HG03103 (cell line): ENCODE results near the gene LCN9.
"Not testable (repeated sequence)": the region's sequence is repeated elsewhere in the genome, so short reads cannot be mapped to it uniquely, and the experiment has no call there.

Experiments
- ATAC-seq: cut with Tn5 transposase; IDR thresholded peaks from one replicate; pipeline ENCODE4 v1.9.1; 2021; ENCODE audit warnings: low read depth; ENCODE audit not compliant: unreplicated experiment

The LCN9 gene

DNA sequence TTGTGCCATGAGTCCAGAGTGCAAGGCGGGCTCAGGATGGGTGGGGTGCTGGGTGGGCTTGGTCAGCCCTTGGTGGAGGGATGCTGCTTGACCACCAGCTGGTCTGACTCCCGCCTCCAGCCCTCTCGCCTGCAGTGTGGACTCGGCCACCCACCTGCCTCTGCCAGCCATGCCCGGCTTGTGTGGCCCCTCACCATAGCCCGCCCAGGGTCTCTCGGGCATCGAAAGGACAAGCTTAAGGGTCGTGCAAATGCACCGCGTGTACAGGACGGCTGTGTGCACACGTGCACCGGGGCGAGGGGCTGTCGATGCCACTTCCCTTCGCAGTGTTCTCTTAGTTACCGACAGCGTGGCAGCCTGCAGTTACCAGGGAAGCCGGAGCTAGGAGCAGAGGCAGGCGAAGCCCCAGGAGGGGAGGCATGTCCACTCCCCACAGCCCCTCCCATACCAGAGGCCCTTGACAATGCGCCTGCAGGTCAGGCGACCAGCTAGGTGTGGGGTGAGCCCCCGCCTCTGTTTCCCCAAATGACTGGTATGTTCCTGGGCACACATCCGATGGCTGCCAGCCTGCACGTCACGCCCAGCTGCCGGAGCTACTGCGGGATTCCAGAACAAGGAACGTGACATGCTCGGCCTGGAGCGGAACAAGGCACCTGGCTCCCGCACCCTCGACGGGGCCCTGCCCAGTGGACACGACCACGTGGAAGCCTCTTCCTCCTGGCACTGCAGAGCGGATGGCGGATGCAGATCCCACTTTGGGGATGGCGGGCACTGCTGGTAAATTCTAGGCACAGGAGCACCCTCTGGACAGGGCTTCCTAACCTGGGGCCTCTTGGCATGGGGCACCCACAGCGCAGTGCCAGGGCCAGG is 7.8 kb downstream of the LCN9 start:
- ATAC-seq = no peak

DNA sequence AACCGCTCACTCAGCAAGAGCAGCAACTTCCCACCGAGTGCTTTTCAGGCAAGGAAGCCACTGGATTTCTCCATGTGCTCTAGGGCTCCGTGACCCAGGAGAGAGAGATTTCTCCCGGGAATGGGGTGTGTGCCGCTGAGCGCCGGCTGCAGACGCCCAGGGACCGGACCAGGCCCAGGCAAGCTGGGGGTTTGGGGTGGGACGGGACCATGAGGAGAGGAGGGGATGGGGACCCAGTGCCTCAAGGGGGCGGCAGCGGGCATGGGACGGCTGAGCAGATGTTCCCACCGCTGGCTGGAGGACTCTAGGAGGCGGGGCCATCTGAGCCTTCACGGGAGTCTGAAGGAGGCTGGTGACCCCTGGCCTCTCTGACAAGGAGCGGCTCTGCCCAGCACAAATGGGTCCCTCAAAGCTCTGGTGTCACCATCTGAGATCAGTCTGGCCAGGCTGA is 8.5 kb downstream of the LCN9 start:
- no peak for ATAC-seq

DNA sequence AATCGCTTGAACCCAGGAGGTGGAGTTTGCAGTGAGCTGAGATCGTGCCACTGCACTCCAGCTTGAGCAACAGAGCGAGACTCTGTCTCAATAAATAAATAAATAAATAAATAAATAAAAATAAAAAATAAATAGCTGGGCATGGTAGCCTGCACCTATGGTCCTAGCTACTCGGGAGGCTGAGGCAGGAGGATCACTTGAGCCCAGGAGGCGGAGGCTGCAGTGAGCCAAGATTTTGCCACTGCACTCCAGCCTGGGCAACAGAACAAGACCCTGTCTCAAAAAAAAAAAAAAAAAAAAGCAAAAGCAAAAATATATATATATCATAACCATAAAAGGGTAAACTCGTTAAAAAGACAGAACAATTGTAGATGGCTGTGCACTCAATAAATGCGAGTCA is 9.7 kb downstream of the LCN9 start:
- not testable (repeated sequence) for ATAC-seq

DNA sequence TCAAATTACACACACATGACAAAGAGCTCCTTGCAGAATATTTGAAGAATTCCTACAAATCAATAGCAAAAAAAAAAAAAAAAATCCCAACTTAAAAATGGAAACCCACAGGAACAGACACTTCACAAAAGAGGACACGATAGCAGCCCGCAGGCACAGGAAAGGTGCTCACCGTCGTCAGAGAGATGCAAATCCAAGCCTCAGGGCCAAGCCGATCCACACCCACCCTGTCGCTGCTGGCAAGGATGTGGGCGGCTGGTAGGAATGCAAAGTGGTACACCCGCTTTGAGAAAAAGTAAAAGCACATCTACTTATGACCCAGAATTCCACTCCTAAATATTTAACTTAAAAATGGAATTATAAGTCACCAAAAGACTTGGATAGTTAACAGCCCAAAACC is 10.8 kb downstream of the LCN9 start:
- no peak for ATAC-seq

DNA sequence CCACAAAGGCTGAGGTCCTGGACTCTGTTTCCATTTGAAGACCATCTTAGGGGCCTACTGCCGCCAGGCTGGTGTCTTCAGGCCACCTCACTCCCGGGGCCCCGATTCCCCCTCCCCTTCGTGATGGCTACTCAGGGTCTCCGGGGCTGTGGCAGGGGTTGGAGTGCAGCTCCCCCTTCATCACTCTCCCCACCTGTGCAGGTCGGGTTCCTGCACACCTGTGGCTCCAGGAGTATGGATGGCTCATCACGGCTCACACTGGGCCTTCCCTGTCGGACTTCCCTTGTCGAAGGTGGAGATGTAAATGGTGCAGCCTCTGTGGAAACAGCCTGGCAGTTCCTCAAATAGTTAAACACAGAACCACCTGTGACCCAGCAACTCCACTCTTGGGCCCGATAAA is 11.9 kb downstream of the LCN9 start:
- no peak for ATAC-seq

DNA sequence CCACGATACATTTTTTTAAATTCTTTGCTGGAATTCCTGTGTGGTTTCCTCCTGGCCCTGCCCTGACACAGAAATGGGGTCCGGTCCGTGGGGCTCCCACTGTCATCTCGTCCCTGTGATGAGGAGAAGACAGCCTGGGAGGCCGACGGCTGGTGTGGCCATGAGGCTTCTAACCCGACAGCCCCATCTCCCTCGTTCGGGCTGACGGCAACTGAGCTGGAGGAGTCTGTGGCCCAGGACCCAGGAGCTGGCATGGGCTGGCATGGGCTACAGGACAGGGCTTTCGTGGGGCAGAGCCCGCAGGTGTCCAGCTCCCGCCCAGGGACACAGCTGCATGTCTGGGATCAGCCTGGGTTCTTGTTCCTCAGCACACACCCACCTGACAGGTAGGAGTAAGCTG is 13.8 kb downstream of the LCN9 start:
- ATAC-seq = no peak

DNA sequence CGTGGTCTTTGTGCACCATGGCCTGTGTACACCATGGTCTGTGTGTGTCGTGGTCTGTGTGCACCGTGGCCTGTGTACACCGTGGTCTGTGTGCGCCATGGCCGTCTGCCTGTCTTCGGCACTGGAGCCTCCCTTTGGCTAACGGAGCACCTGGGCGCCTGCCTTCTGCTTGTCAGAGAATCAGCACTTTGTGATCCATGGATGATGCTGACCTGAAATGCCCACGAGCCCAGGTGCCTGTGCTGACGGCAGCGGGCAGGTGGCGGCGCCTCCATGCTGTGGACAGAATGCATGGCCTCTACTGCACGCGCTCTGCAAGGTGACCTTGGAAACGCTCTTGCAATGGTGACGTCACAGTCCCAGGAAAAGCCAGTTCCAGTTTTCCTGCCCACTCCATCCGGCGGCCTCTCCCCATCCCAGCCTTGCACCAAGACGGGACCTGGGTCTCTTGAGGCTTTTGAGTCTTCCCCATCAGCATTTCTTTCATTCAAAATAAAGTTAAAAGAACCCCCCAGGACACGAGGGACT is 14.6 kb downstream of the LCN9 start:
- no peak for ATAC-seq

DNA sequence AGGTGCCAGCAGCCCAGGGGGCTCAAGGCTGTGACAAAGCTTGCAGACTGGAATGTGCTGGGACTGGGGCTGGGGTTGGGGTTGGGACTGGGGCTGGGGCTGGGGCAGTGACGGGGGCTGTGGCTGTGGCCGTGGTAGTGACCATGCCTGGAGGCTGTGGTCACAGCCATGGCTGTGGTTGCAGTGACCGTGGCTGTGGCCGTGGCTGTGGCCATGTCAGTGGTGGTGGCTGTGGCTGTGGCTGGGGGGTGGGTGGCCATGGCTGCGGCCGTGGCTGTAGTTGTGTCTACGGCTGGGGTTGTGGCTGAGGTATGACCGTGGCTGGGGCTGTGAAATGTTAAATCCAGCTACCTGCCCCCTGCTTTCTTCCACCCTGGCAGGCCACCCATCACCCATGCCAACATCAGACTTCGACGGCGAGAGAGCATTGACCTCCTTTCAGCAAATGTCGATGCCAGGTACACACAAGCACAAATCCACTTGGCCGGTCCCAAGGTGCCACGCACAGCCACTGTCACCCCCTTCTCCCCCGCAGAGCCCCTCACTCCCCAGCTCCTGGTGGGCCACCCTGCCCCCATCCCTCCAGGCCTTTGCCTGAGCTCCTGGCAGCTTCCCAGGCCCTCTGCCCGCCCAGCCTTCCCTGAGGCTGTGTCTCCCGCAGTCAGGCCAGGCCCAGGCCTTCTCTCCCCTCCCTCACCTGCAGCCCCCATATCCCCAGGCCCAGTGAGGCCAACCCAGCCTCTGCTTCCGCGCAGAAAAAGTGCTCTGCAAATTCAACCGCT is 15.3 kb downstream of the LCN9 start:
- no peak for ATAC-seq

DNA sequence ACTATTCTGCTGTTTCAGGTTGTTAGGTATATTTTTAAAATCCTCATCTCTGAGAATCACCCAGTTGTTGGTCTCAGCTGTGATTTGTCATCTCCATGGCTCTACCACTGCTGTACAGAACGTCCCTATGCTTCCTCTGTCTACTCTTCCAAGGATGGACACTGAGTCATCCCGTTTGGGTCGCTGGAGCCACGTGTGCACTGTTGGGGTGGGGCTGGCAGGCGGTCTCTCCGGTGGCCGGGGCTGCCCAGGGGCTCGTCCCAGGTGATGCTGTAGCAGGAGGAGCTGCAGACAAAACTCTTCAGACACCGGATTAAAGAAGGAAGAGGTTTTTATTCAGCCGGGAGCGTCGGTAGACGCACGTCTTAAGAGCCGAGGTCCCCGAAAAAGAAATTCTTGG is 16.9 kb downstream of the LCN9 start:
- ATAC-seq = no peak

DNA sequence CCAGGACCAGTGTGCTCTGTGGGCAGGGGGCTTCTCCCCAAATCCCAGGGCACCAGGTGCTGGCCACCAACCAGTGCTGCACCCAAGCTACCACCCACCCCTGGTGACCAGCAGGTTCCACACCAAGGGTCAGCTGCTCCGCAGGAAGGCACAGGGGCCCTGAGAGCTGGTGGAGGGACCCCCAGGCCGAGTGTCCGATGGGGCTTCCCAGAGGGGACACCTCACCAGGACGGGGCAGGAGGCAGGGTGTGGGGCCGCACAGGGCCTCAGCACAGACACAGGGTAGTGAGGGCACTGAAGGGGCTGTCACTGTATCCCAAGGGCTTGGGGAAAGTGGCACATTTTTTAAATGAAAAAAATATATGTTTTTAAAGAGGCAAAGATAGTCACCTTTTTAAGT is 18.1 kb downstream of the LCN9 start:
- ATAC-seq = no peak

DNA sequence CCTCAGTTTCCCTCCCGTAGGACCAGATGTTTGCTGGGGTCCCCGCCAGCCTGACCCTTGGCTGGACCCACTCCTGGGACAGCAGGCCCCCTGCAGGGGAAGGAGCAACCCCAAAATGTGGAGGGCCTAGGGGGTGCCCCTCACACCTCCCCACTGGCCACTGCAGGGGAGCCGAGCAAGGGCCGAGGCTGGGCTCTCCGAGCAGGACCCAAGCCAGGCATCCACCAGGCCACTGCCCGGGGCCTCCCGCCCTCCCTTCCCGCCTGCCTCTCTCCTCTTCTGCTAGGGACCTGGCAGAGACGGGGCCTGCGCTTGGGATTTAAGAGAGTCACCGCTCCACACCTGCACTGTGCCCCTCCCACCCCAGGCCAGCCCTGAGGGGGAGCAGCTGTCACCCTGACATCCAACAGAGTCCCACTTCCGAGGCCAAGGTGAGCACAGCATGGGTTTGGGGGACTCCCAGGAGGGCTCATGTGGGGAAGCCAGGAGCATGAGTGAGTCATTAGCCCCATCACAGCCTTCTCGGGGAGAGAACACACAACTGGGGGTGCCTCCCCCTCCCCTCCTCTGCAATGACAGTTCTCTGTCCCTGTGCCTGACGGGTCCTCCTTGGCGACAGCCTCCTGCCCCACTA is 20.4 kb downstream of the LCN9 start:
- ATAC-seq = no peak

DNA sequence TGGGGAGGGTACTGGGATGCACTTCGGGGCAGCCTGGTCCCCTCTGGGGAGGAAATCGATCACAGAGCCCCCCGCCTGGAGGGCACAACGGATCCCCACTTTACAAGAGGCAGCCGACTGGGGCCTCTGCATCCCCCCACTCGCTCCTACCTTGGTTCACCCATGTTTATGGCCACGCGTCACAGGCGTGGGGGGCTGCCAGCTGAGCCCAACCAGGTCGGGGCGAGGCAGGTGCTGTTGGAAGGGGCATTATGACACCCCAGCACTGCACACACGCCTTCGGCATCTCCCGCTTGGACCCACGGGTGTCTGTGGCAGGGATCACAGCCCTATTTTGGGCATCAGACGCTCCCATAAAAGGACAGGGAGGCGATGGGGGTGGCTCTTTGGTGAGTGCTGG is 21.6 kb downstream of the LCN9 start:
- ATAC-seq = no peak

DNA sequence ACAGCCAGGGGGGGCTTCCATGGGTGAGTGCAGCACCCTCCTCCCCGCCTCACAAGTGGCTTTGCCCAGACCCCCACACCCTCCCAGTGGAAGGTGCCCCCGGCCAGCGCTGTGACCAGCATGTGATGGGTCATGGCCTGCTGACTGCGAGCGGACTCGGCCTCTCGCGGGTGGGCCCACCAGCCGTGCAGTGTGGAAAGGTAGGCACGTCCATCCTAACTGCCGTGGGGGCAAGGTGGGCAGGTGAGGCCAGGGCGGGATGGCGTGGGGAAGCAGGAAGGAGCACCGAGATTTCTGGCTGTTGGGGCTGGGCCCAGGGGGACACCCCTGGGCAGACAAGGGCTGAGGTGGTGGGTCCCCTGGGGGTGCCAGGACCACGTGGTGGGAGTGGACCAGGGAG is 24.1 kb downstream of the LCN9 start:
- no peak for ATAC-seq

DNA sequence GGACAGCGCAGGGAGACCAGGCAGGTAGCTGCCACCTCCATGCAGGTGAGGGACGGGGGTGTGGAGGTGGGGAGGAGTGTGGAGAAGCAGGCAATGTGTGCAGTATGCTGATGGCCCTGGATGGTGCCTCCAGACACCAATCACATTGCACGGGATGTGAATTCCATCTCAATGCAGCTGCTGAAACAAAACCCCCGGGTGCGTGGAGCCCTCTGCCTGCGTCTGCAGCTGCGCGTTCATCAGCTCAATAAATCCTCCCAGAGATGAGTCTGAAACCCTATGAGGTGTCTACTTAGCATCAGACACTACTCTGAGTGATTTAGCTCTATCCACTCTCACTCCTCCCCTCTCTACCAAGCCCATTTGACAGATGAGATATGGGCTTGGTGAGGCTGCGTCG is 25.9 kb downstream of the LCN9 start:
- ATAC-seq = no peak

DNA sequence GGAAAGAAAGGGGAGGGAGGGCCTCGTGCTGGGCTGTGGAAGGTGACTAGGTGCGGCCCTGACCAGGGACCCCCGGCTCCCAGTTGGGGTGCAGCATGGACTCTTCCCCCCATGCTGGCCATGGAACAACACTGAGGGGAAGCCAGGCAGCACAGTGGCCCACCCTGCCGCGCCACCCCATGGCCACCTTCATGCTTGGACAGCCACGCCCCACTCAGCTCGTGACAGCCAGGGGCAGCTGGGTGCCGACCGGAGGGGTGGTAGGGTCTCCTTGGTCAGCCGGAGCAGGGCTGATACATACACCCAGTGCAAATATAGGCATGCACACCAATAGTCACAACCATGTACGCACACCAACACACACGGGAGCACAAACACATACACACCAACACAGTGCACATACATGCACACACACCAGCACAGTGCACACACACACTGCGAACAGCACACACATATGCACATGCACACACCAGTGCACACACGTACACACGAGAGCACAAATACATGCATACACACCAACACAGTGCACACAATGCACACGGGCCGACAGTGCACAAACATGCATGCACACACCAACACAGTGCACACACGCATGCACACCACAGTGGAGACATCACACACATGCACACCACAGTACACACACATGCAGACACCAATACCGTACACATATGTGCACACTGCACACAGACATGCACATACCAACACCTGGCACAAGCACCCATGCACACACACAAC is 27.9 kb downstream of the LCN9 start:
- no peak for ATAC-seq

DNA sequence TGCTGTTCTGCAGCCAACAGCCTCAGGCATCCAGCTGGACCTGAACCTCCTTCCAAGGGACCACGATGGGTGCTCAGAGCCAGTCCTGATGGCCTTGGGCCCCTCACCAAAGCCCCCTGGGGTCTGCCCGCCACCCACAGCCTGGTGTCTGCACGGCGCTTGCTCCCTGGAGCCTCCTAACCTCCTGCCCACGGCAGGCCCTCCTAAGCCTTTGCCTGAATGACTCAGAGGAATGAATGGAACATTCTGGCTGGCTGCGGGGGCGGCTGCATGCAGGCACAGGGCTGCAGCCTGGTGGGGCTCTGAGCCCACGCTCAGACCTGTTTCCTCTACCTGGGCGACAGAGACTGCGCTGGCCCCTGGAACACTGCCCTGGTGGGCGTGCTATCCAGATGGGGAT is 29.3 kb downstream of the LCN9 start:
- no peak for ATAC-seq

DNA sequence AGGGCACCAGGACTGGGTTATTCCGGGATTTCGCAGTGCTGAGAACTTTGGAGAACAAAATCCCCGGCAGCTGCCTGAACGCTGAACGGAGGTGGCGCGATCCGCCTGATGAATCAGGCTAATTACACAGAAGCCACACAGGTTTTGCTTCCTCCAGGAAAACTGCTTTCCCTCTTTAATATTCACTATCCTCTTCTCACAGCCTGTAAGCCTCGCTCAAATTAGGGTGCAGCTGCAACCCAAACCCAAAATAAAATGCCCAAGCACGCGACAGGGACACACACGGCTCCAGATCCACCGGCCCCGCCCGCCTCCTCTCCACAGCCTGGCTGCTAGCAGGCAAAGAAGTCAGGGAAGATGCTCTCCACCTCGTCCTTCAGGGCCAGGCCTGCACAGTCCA is 30.2 kb downstream of the LCN9 start:
- no peak for ATAC-seq

DNA sequence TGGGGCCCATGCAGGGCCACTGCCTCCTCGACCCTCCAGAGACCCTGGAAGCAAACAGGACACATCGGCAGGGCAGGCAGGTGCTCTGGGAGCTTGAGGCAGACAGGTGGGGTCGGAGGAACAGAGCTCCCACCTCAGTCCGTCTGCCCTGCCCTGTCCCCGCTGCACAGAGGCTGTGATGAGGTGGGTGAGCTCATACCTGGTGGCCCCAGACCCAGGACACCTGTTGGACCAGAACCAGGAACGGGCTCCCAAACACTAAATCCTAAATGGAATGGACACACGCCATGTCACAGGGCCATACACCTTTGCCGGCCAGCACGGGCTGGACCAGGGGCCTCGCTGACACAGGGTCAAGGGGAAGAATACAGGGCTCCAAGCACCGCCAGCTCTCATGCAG is 30.7 kb downstream of the LCN9 start:
- ATAC-seq = no peak

DNA sequence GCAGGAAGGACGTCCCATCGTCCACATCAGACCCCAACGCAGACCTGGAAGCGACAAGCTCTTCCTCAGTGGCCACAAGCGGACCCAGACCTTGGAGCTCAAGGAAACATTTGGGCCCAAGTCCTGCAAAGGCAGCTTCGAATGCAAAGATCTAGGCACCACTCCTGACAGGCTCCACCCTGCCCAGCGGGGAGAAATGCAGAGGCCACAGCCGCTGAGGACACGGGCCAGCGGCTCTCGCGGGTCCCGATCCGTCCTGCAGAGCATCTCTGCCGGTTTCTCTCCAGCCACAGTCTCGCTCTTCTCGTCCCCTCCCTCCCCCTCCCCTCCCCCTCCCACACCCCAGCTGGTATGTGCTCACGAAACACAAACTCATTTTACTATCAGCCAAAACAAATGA is 31.3 kb downstream of the LCN9 start:
- ATAC-seq = no peak

DNA sequence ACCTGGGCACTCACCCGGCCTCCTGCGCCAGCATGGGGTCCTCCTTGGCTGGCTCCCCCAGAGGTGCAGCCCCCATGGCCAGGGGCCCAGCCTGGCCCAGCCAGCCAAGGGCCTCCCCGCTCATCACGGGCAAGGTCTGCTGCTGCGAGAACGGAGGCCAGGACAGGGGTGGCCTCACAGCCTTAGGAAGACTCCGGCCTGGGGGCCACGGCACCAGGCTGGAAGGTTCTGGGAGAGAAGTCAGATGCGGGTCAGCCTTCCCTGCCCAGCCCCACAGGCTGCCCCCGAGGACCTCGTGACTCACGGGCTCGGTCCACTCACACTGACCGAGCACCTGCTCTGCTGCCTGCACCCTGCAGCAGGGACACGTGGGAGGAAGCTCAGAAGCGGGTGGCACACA is 31.9 kb downstream of the LCN9 start:
- ATAC-seq = no peak

DNA sequence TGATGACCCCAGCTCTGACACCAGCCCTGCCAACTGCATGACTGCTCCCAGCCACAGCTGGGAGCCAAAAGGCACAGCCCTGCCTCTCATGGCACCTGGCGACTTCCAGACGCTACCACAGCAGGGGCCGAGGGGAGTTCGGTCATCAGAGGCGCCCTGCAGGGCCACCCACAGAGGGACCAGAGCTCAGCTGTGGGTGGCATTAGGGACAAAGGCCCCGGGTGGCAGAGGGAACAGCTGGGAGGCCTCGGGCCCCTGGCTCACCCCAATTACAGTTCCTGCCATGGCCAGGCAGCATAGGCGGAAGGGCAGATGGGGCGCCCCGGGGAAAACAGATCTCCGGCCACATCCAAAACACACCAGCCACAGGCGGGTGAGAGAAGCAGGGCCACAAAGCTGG is 32.5 kb downstream of the LCN9 start:
- no peak for ATAC-seq
